ENCODE data around the gene RHOT2.
A peak's percentile ranks its signal among the peaks of the same experiment; 100 is the strongest.
"Not testable (repeated sequence)": the region's sequence is repeated elsewhere in the genome, so short reads cannot be mapped to it uniquely, and the experiment has no call there.

The RHOT2 gene

GRCh38 chr16:708959-709358 is 41.0 kb downstream of the RHOT2 start:
- H3K4me1 ChIP-seq (ENCODE audit: control insufficient read depth in 1 of 2, insufficient read depth in 1 of 2, low read depth in 1 of 2, low read length in 1 of 2): no peaks in the 10 kb centered on the region
- no peaks in the 10 kb centered on the region for H3K36me3 ChIP-seq
- no peaks in the 10 kb centered on the region for H3K9me3 ChIP-seq
- H3K27me3 ChIP-seq: peaks cover 99% of the 10 kb centered on the region
- H3K27ac ChIP-seq: no peak overlapping the region
- no peak overlapping the region for H3K4me3 ChIP-seq (ENCODE audit: low read depth in 1 of 2, low read length in 1 of 2)
- TF ChIP-seq CTCF (IDR thresholded peaks at IDR 0.05): no peak

- no peak for TF ChIP-seq CTCF (IDR thresholded peaks at IDR 0.05)
- Histone ChIP-seq H3K27ac (no peak overlapping the region), H3K4me1 (ENCODE audit: control insufficient read depth in 1 of 2, insufficient read depth in 1 of 2, low read depth in 1 of 2, low read length in 1 of 2) (peaks cover 0 to 5% of the 10 kb centered on the region in 2 experiments), H3K4me3 (ENCODE audit: low read depth in 1 of 2, low read length in 1 of 2) (no peak overlapping the region), H3K27me3 (peaks cover 99% of the 10 kb centered on the region), H3K9me3 (no peaks in the 10 kb centered on the region), H3K36me3 (no peaks in the 10 kb centered on the region)
Measured at GRCh38 chr16:709566-710499, 41.9 kb downstream of the RHOT2 start.

- H3K4me1 ChIP-seq (ENCODE audit: control insufficient read depth in 1 of 2, insufficient read depth in 1 of 2, low read depth in 1 of 2, low read length in 1 of 2): peaks cover 5 to 10% of the 10 kb centered on the region in 2 experiments
- no peak overlapping the region for H3K4me3 ChIP-seq (ENCODE audit: low read depth in 1 of 2, low read length in 1 of 2)
- no peak overlapping the region for H3K27ac ChIP-seq
- peaks cover 99% of the 10 kb centered on the region for H3K27me3 ChIP-seq
- no peaks in the 10 kb centered on the region for H3K9me3 ChIP-seq
- no peak for TF ChIP-seq CTCF (IDR thresholded peaks at IDR 0.05)
- no peaks in the 10 kb centered on the region for H3K36me3 ChIP-seq
Measured at GRCh38 chr16:710500-711075, 42.7 kb downstream of the RHOT2 start.

- Histone ChIP-seq H3K4me3 (ENCODE audit: low read depth in 1 of 2, low read length in 1 of 2) (no peak overlapping the region), H3K27ac (no peak overlapping the region), H3K36me3 (no peaks in the 10 kb centered on the region), H3K27me3 (peaks cover 100% of the 10 kb centered on the region), H3K9me3 (no peaks in the 10 kb centered on the region), H3K4me1 (ENCODE audit: control insufficient read depth in 1 of 2, insufficient read depth in 1 of 2, low read depth in 1 of 2, low read length in 1 of 2) (peaks cover 9 to 15% of the 10 kb centered on the region in 2 experiments)
- no peak for TF ChIP-seq CTCF (IDR thresholded peaks at IDR 0.05)
Measured at GRCh38 chr16:711084-711483, 43.2 kb downstream of the RHOT2 start.

GRCh38 chr16:711548-712320 is 43.8 kb downstream of the RHOT2 start:
- H3K4me3 ChIP-seq (ENCODE audit: low read depth in 1 of 2, low read length in 1 of 2): no peak overlapping the region
- peaks cover 9 to 16% of the 10 kb centered on the region in 2 experiments for H3K4me1 ChIP-seq (ENCODE audit: control insufficient read depth in 1 of 2, insufficient read depth in 1 of 2, low read depth in 1 of 2, low read length in 1 of 2)
- no peaks in the 10 kb centered on the region for H3K9me3 ChIP-seq
- H3K36me3 ChIP-seq: no peaks in the 10 kb centered on the region
- no peak overlapping the region for H3K27ac ChIP-seq
- peaks cover 100% of the 10 kb centered on the region for H3K27me3 ChIP-seq
- TF ChIP-seq CTCF (IDR thresholded peaks at IDR 0.05): peak; percentile 79

GRCh38 chr16:712740-713250 is 44.9 kb downstream of the RHOT2 start:
- Histone ChIP-seq H3K4me1 (ENCODE audit: control insufficient read depth in 1 of 2, insufficient read depth in 1 of 2, low read depth in 1 of 2, low read length in 1 of 2) (peaks cover 9 to 16% of the 10 kb centered on the region in 2 experiments), H3K27me3 (peaks cover 100% of the 10 kb centered on the region)
- not testable (repeated sequence) for H3K27ac ChIP-seq; H3K36me3 ChIP-seq; H3K4me3 ChIP-seq (ENCODE audit: low read depth in 1 of 2, low read length in 1 of 2); H3K9me3 ChIP-seq
